HG03196 (cell line): ENCODE data around the gene CTDSPL.
"Not testable (repeated sequence)": the region's sequence is repeated elsewhere in the genome, so short reads cannot be mapped to it uniquely, and the experiment has no call there.

Source experiments
- ATAC-seq: cut with Tn5 transposase; IDR thresholded peaks from one replicate; pipeline ENCODE4 v1.9.1; 2021; ENCODE audit not compliant: unreplicated experiment

The CTDSPL gene, protein sequence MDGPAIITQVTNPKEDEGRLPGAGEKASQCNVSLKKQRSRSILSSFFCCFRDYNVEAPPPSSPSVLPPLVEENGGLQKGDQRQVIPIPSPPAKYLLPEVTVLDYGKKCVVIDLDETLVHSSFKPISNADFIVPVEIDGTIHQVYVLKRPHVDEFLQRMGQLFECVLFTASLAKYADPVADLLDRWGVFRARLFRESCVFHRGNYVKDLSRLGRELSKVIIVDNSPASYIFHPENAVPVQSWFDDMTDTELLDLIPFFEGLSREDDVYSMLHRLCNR

DNA sequence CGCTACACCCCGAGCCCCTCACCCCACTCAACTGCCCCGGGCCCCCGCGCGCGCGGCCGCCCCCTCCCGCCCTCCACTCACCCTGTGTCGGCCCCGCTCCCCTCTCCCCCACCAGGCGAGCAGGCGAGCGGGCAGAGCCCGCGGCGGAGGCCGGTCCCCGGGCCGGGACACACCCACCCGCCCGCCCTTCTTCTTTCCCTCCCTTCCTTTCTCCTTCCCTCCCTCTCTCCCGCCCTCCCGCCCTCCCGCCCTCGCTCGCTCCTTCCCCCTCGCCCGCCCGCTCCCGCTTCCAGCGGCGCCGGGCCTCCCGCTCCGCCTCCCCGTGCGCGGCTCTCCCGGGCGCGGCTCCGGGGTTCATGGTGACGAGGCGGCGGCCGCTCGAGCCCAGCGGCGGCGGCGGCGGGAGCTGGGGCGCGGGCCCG, at the start of gene CTDSPL:
TSS of gene CTDSPL (plus strand) at position 261 of the 422 bp plus-strand sequence. CDS start 320 bp downstream, outside the sequence.
- no peak for ATAC-seq

GRCh38 chr3:37812499-37812896, 49.2 kb upstream of the CTDSPL start:
- ATAC-seq = no peak

GRCh38 chr3:37813403-37813802, 48.3 kb upstream of the CTDSPL start:
- ATAC-seq = no peak

- no peak for ATAC-seq
Observed at GRCh38 chr3:37814547-37814946, 47.1 kb upstream of the CTDSPL start.

- ATAC-seq = not testable (repeated sequence)
Observed at GRCh38 chr3:37815156-37815555, 46.5 kb upstream of the CTDSPL start.

DNA sequence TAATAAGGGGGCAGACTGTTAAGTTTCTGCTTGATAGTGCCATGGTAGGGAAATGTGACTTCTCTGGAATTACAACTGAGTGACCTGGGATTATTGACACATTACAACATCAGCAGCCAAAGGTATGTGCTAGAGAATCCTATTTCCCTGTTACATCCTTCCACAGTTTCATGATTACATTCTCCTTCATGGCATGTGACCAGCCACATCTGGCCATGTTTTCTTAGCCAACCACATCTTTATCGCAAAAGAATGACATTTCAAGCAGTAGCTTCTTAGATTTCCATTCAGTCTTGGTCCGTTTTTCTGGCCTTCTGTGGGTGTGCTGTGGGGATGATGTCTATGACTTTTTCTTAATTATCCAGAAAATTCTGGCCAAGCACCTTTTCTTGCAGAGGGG, 45.4 kb upstream of the CTDSPL start:
- ATAC-seq = no peak

DNA sequence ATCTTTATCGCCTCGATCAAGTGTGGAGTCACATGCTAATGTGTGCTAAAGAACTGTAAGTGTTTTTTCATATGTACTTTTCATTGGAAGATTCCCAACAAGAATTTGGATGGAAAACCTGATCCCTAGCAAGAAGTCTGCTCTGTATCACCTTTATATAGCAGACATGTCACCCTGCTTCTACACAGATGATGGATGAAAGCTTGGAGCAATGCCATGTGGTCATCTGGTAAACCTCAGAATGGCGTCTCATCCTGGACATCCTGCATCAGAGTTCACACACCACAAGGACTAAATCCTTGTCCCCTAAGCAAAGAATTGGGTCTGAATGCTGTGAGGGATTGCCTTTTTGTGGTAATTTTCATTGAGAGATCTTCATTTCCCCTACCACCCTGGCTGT, 42.1 kb upstream of the CTDSPL start:
- ATAC-seq = no peak

- no peak for ATAC-seq
Observed at GRCh38 chr3:37820286-37820685, 41.4 kb upstream of the CTDSPL start.

- no peak for ATAC-seq
Observed at GRCh38 chr3:37823189-37823588, 38.5 kb upstream of the CTDSPL start.

DNA sequence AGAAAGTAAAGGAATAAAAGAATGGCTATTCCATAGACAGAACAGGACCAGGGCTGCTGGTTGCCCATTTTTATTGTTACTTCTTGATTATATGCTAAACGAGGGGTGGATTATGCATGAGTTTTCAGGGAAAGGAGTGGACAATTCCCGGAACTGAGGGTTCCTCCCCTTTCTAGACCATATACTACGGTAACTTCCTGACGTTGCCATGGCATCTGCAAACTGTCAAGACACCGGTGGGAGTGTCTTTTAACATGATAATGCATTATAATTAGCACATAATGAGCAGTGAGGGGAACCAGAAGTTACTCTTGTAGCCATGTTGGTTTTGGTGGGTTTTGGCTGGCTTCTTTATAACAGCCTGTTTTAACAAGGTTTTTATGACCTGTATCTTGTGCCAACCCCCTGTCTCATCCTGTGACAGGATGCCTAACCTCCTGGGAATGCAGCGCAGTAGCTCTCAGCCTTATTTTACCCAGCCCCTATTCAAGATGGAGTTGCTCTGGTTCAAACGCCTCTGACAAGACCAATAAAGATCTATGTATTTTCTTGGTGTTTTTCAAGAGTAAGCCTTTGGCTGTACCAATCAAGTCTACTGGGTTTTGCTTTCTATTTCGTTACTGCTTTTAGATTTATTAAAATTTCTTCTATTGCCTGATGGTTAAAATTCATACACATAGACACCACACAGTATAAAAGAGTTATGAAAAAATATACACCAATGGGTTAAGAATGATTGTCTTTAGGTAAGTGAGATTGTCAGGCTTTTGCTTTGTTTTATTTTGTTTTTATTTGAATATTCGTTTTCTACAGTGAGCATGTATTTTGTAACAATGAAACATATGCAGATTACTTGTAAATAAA, 37.4 kb upstream of the CTDSPL start:
- no peak for ATAC-seq

GRCh38 chr3:37824954-37825328, 36.7 kb upstream of the CTDSPL start:
- ATAC-seq = no peak

GRCh38 chr3:37825744-37826400, 35.8 kb upstream of the CTDSPL start:
- ATAC-seq = no peak

- no peak for ATAC-seq
Observed at GRCh38 chr3:37826502-37826901, 35.2 kb upstream of the CTDSPL start.

GRCh38 chr3:37826933-37827332, 34.7 kb upstream of the CTDSPL start:
- ATAC-seq = no peak

DNA sequence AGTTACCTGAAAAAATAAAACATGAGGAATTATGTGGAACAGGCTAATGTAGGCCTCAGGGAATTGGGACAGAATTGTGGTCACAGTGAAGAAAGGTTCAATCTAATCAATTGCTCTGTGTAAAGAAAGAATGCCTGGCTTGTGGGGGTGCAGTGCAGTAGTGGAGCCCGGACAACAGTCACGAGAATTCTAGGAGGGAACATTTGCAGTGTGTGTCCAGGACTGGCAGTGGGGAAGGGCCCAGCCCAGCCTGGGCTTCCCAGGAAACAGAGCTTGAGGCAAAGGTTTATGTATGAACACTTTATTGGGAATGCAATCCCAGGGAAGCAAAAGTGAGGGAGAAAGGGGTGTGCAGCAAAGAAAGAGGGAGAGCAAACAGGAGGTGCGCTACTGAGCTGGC, 29.2 kb upstream of the CTDSPL start:
- no peak for ATAC-seq

GRCh38 chr3:37833302-37834186, 28.1 kb upstream of the CTDSPL start:
- no peak for ATAC-seq

- no peak for ATAC-seq
Observed at GRCh38 chr3:37836589-37836988, 25.1 kb upstream of the CTDSPL start.

DNA sequence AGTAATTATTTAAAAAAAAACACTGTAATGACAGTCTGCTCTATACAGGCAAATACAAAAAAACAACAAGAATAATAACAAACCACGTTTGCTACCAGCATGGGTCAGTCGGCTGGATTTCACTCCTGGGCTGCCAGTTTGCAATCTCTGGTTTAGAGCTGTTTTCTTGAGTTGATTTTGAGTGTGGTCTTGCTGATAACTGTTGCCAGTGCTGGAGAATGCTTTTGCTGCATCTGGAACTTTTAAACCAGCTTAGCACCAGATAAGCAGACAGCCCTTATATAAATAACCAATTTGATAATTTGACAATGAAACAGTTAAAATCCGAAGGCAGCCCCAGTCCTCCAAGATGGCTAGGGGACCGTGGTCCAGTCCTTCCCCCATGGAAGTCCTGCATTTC, 14.0 kb upstream of the CTDSPL start:
- no peak for ATAC-seq

DNA sequence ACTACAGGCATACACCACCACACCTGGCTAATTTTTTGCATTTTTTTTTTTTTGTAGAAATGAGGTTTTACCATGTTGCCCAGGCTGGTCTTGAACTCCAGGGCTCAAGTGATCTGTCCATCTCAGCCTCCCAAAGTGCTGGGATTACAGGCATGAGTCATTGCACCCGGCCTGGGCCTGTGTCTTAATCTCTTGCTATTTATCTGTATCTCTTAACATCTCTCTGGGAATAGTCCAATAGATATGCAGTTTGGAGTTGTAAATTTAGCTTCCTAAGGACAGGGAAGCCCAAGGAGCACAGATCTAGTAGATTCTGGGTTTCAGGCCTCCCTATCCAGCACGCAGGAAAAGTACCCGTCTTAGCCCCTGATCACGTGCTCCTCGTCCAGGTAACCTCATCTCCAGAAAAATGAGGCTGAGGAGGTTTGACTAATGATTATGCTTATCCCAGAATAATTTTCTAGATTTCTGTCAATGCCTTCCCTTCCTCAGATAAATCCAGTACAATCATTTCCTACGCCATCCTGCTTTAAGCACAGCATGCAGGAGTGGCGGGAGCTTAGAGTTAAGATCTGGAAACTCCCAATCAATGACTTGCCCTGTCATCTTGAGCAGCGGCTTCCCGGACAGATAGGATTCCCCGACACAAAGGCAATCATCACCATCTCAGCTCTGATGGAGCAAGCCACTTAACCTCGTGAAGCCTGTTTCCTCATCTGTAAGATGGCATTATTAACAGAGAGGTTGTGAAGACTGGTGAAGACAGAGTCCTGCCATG, 12.3 kb upstream of the CTDSPL start:
- ATAC-seq = no peak

DNA sequence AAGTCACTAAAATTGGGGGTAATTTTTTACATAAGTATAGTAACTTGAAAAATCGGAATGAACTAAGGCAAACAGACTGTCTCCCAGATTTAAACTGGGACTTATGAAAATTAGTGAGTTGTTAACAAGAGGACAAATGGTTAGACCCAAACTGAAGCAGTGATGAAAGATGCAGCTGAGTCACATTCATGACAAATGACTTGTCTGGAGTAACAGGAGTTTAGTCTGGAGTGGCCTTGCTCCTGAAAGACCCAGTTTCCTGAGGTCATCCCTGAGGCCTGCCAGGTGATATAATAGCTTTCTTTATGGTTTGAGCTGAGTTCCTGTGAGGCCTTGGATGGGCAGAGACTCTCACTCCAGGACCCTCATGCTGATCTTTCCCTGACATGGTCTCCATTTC, 9.6 kb upstream of the CTDSPL start:
- no peak for ATAC-seq
